Prostate gland (tissue), 2 donors: ENCODE measurements around the gene SRGAP3.

Experiments
- POLR2A ChIP-seq: fragments of 450-650 bp; IDR thresholded peaks from one replicate; pipeline ENCODE4 v1.6.1; 2016; ENCODE audit warnings: antibody characterized with exemption, mild to moderate bottlenecking
- POLR2AphosphoS5 ChIP-seq: sonication (generic); formaldehyde crosslinking; IDR thresholded peaks from one replicate; pipeline ENCODE4 v1.6.1; 2017; ENCODE audit warnings: antibody characterized with exemption
- TF ChIP-seq, protein P1 (sequence below), 4 experiments: fragments of 200-600 bp in 2 of 4; fragments of 450-650 bp in 2 of 4; sonication (generic) in 2 of 4; IDR thresholded peaks; 1 replicate in 3 of 4; 2 replicates in 1 of 4; pipeline ENCODE4 v1.5.1; 2016 to 2019; ENCODE audit warnings: antibody characterized with exemption in 4 of 4, mild to moderate bottlenecking in 2 of 4, moderate library complexity in 2 of 4

- TF ChIP-seq, protein P1, sequence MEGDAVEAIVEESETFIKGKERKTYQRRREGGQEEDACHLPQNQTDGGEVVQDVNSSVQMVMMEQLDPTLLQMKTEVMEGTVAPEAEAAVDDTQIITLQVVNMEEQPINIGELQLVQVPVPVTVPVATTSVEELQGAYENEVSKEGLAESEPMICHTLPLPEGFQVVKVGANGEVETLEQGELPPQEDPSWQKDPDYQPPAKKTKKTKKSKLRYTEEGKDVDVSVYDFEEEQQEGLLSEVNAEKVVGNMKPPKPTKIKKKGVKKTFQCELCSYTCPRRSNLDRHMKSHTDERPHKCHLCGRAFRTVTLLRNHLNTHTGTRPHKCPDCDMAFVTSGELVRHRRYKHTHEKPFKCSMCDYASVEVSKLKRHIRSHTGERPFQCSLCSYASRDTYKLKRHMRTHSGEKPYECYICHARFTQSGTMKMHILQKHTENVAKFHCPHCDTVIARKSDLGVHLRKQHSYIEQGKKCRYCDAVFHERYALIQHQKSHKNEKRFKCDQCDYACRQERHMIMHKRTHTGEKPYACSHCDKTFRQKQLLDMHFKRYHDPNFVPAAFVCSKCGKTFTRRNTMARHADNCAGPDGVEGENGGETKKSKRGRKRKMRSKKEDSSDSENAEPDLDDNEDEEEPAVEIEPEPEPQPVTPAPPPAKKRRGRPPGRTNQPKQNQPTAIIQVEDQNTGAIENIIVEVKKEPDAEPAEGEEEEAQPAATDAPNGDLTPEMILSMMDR (IDR thresholded peaks at IDR 0.05), result no peak
- TF ChIP-seq POLR2AphosphoS5 (no peak), POLR2A (no peak)
These were observed 17.5 kb downstream of the SRGAP3 start for GRCh38 chr3:9231937-9232336.
